ENCODE data around the gene PGBD2. TPM values are rescaled to one million over a fixed set of nuclear protein-coding genes. Genes with fewer than 3 reads are reported as not detected.

PGBD2 gene
- total and polyA plus RNA-seq, 9 of the 15 experiments (the other 6 are each of a cell fraction or from before 2014, with no cell fraction given), result 11.9 to 21.8 (median 14.7) TPM

- no peak for TF ChIP-seq JUND (IDR thresholded peaks at IDR 0.05; ENCODE audit: borderline replicate concordance, low read depth, low read length)
- no peak for TF ChIP-seq JUND (tag; IDR thresholded peaks at IDR 0.05; ENCODE audit: borderline replicate concordance, low read depth, low read length)
- 0 out of 2 replicates have a peak, but pooled peaks have one; percentile 9 for TF ChIP-seq THAP12 (CRISPR knock-in tag; IDR thresholded peaks at IDR 0.05)
- TF ChIP-seq PCBP1 (IDR thresholded peaks at IDR 0.05; ENCODE audit: low read depth, low read length, poor library complexity, severe bottlenecking), result no peak
- TF ChIP-seq MEIS2 (IDR thresholded peaks at IDR 0.05; ENCODE audit: partially characterized antibody), result no peak
- no peak for TF ChIP-seq POLR3A (IDR thresholded peaks at IDR 0.05; ENCODE audit: borderline replicate concordance, extremely low read depth, insufficient read depth, insufficient read length)
- peak; percentile 33; the same call in 1 of the 2 replicates for TF ChIP-seq ATF7 (IDR thresholded peaks at IDR 0.05)
- no peak for TF ChIP-seq ZNF41 (CRISPR knock-in tag; conservative IDR thresholded peaks at IDR 0.05)
- TF ChIP-seq MCM7 (IDR thresholded peaks at IDR 0.05), result no peak
- TF ChIP-seq ILF3 (IDR thresholded peaks at IDR 0.05; ENCODE audit: borderline replicate concordance), result no peak
- TF ChIP-seq ZNF696 (CRISPR knock-in tag; conservative IDR thresholded peaks at IDR 0.05), result no peak
- TF ChIP-seq XRCC5 (IDR thresholded peaks at IDR 0.05; ENCODE audit: low read depth, low read length), result no peak
- no peak for TF ChIP-seq IRF2 (CRISPR knock-in tag; IDR thresholded peaks at IDR 0.05)
- TF ChIP-seq SMARCE1 (IDR thresholded peaks at IDR 0.05), result no peak
- no peak for TF ChIP-seq CHCHD3 (CRISPR knock-in tag; IDR thresholded peaks at IDR 0.05)
- TF ChIP-seq SRSF3 (IDR thresholded peaks at IDR 0.05; ENCODE audit: insufficient read depth, low read length), result no peak
- TF ChIP-seq COPS2 (conservative IDR thresholded peaks at IDR 0.05), result no peak
- no peak for TF ChIP-seq ZEB2 (IDR thresholded peaks at IDR 0.05)
- no peak for TF ChIP-seq NCOA6 (IDR thresholded peaks at IDR 0.05)
- TF ChIP-seq MTF1 (CRISPR knock-in tag; IDR thresholded peaks at IDR 0.05; ENCODE audit: borderline replicate concordance), result no peak
- no peak for TF ChIP-seq ZBTB7A (IDR thresholded peaks at IDR 0.05; ENCODE audit: borderline replicate concordance, control insufficient read depth, low read depth, low read length)
- no peak for TF ChIP-seq NFIX (CRISPR knock-in tag; IDR thresholded peaks at IDR 0.05; ENCODE audit: low read depth)
- no peak for TF ChIP-seq SNRNP70 (optimal IDR thresholded peaks at IDR 0.05; ENCODE audit: low read depth, low read length)
- TF ChIP-seq HNRNPL (IDR thresholded peaks at IDR 0.05; ENCODE audit: low read depth, low read length), result no peak
Measured at GRCh38 chr1:248862998-248863881, 42.8 kb upstream of the PGBD2 start (continued).
